ENCODE data around the gene TMTC2. TPM values are rescaled to one million over a fixed set of nuclear protein-coding genes. Genes with fewer than 3 reads are reported as not detected.

Gene TMTC2
- total RNA-seq, 2 donors from 2014 or later, result 2.9 to 3.2 TPM

DNA sequence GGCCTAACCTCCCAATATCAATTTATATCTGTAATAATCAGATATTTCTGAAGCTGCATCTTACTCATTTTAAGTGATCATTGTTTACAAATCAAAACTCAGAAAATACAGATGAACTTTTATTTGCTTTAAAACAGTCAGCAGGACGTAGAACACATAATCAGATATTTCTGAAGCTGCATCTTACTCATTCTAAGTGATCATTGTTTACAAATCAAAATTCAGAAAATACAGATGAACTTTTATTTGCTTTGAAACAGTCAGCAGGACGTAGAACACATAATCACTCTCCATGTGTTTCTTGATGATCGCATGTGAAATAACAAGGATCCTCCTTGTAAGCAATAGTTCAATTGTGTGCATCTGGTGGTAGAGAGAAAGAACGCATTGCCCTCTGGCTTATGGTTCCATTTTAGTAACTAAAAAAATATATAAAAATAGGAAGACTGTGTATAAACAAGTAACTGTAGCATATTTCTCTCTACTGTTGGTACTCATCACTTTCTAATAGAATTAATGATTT lies 15.0 kb upstream of the TMTC2 start:
- Histone ChIP-seq H3K36me3 (no peaks in the 10 kb centered on the region), H3K27me3 (no peaks in the 10 kb centered on the region), H3K4me3 (no peak overlapping the region), H3K9me3 (no peaks in the 10 kb centered on the region), H3K27ac (no peak overlapping the region), H3K4me1 (no peaks in the 10 kb centered on the region)
- DNase-seq (ENCODE audit: low spot score), result no peak
- no peak for TF ChIP-seq CTCF (IDR thresholded peaks at IDR 0.05)

DNA sequence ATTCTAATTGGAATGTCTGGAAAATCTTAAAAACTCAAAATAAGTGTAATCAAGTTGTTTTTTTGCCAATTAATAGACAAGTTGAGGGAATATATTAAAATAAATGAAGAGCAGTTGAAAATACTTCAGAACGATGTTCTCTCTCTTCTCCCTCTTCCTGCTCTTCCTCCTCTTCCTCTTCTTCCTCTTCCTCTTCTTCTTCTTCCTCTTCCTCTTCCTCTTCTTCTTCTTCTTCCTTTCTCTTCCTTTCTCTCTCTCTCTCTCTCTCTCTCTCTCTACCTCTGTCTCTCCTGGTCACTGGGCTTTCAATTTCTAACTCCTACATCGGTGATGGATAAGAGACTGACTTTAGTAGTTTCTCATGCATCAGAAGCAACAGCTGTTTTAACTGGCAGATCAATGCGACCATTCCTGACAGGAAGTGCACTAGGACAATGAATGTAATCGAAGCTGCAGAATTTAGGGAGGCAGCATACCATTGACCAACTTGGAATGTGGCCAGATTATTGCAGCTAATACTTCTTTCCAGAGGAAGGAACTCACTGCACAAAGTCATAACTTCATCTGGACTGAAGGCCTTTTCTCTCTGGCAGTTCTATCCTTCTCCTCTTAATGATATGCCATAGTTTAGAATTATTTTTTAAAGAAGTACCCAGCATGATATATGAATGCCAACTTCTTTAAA lies 13.8 kb upstream of the TMTC2 start:
- Histone ChIP-seq H3K4me3 (no peak overlapping the region), H3K27ac (no peak overlapping the region), H3K4me1 (no peaks in the 10 kb centered on the region), H3K27me3 (no peaks in the 10 kb centered on the region), H3K9me3 (no peaks in the 10 kb centered on the region), H3K36me3 (no peaks in the 10 kb centered on the region)
- no peak for TF ChIP-seq CTCF (IDR thresholded peaks at IDR 0.05)
- no peak for DNase-seq (ENCODE audit: low spot score)

GRCh38 chr12:82673698-82674097 lies 13.0 kb upstream of the TMTC2 start:
- Histone ChIP-seq H3K4me3 (no peak overlapping the region), H3K4me1 (no peaks in the 10 kb centered on the region), H3K27me3 (no peaks in the 10 kb centered on the region), H3K9me3 (no peaks in the 10 kb centered on the region), H3K36me3 (no peaks in the 10 kb centered on the region), H3K27ac (no peak overlapping the region)
- DNase-seq (ENCODE audit: low spot score), result no peak
- no peak for TF ChIP-seq CTCF (IDR thresholded peaks at IDR 0.05)

DNA sequence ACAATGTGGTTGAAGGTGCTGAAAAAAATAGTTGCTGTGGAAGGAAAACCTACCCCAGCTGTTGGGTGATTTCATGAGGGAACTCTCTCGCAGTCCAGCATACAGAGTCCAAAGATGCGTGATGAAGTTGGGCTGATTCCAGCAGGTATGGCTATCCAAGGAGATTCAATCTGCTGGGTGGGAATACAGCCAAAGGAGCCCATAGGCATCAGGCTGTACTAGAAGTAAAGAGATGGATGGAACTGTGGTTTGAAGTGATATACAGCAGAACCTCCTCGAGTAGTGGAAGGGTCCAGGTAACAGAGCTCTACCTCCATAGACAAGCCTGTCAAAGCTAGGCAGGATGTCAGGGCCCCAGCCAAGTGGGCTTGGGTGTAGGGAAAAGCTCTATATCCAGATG lies 11.5 kb upstream of the TMTC2 start:
- H3K36me3 ChIP-seq, result no peaks in the 10 kb centered on the region
- no peak for DNase-seq (ENCODE audit: low spot score)
- H3K9me3 ChIP-seq, result no peaks in the 10 kb centered on the region
- TF ChIP-seq CTCF (IDR thresholded peaks at IDR 0.05), result no peak
- H3K27me3 ChIP-seq, result no peaks in the 10 kb centered on the region
- no peak overlapping the region for H3K4me3 ChIP-seq
- no peaks in the 10 kb centered on the region for H3K4me1 ChIP-seq
- H3K27ac ChIP-seq, result no peak overlapping the region

- Histone ChIP-seq H3K27ac (no peak overlapping the region), H3K4me1 (peaks cover 0 to 8% of the 10 kb centered on the region in 2 donors), H3K9me3 (no peaks in the 10 kb centered on the region), H3K4me3 (no peak overlapping the region), H3K27me3 (no peaks in the 10 kb centered on the region), H3K36me3 (no peaks in the 10 kb centered on the region)
- no peak for DNase-seq (ENCODE audit: low spot score)
- no peak for TF ChIP-seq CTCF (IDR thresholded peaks at IDR 0.05)
Observed at GRCh38 chr12:82682326-82682725, 4.4 kb upstream of the TMTC2 start.

DNA sequence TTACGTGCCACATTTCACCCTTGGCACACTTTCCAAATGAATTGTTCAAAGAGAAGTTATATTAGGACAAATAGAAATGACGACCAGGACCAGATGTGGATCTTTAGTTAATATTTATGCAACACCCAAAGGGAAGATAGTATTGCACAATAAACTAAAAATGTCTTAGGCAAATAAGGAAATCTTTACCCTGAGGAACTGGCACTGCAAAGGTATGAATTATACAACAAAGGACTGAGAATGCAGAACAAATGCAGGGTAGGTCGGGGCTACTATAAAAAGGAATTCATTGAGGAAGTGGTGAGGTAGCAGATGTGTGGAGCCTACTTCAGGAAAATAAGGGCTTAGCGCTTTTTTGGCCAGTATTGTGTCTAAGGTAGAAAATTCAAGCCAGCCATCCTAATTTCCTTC lies 3.9 kb upstream of the TMTC2 start:
- Histone ChIP-seq H3K27ac (no peak overlapping the region), H3K27me3 (no peaks in the 10 kb centered on the region), H3K4me1 (peaks cover 0 to 8% of the 10 kb centered on the region in 2 donors), H3K9me3 (no peaks in the 10 kb centered on the region), H3K36me3 (no peaks in the 10 kb centered on the region), H3K4me3 (no peak overlapping the region)
- no peak for TF ChIP-seq CTCF (IDR thresholded peaks at IDR 0.05)
- DNase-seq (ENCODE audit: low spot score), result no peak
